HCT116 (cell line): ENCODE measurements around the gene CCDC188. TPM values are rescaled to one million over a fixed set of nuclear protein-coding genes. Genes with fewer than 3 reads are reported as not detected.
A peak's percentile ranks its signal among the peaks of the same experiment; 100 is the strongest.

Experiments
- ATAC-seq: fragments of 200-7000 bp; cut with Tn5 transposase; 2 replicates; pipeline ENCODE4 v1.9.1; 2020; ENCODE audit warnings: mild to moderate bottlenecking, moderate library complexity
- BruUV-seq: library from RNA; stranded (reverse); fragments of 400-500 nt; replicated peaks from 2 replicates; lab custom pipeline; 2021; lab: Mats Ljungman, UMichigan
- CTCF ChIA-PET: fragments of 300-600 bp; sonication (Branson Sonifier 250); formaldehyde crosslinking; loops from one replicate; lab custom pipeline; 2021; ENCODE audit warnings: antibody characterized with exemption; lab: Charles Lee
- POLR2A ChIA-PET: fragments of 300-600, 350-600 bp; sonication (Branson Sonifier 250); formaldehyde crosslinking; loops from one replicate; lab custom pipeline; 2021; ENCODE audit warnings: antibody characterized with exemption; lab: Charles Lee
- RAD21 ChIA-PET, 2 experiments: fragments of 300-600 bp; sonication (Branson Sonifier 250); formaldehyde crosslinking; loops; one replicate each; lab custom pipeline; 2023; ENCODE audit warnings: low total read pairs in 2 of 2; ENCODE audit not compliant: uncharacterized antibody in 2 of 2, unreplicated experiment in 2 of 2, low non-redundant PET in 1 of 2; lab: Charles Lee
- DNase-seq: peaks from one replicate; pipeline ENCODE4 v3.0.0-alpha.2; 2010; ENCODE audit warnings: low read depth, low spot score
- H2AFZ ChIP-seq: fragments of 200-600 bp; shearing (Covaris generic), sonication (generic); 2 replicates; pipeline ENCODE4 v1.6.1; 2017; ENCODE audit warnings: low read depth, mixed run types, mixed read lengths, antibody characterized with exemption, low read length; ENCODE audit not compliant: poor library complexity, severe bottlenecking
- H3K27ac ChIP-seq: 2 replicates; pipeline ENCODE4 v1.5.1; 2012; ENCODE audit warnings: low read depth, low read length
- H3K27me3 ChIP-seq: fragments of 200-600 bp; sonication (generic); 2 replicates; pipeline ENCODE4 v1.6.1; 2016; ENCODE audit warnings: mixed run types, low read length, mixed read lengths; ENCODE audit not compliant: insufficient read depth
- H3K36me3 ChIP-seq, 2 experiments: fragments of 200-500 bp in 1 of 2; fragments of 200-600 bp in 1 of 2; sonication (Bioruptor generic) in 1 of 2; sonication (generic) in 1 of 2; 2 replicates each; pipeline versions ENCODE4 v1.5.1 to v1.6.1; 2014 to 2016; ENCODE audit warnings: low read length in 2 of 2, inconsistent platforms in 1 of 2, mixed read lengths in 1 of 2, mixed run types in 1 of 2; ENCODE audit not compliant: insufficient read depth in 2 of 2, control insufficient read depth in 1 of 2
- H3K4me1 ChIP-seq, 2 experiments: fragments of 200-600 bp in 1 of 2; sonication (generic) in 1 of 2; 2 replicates each; pipeline versions ENCODE4 v1.5.1 to v1.6.1; 2012 to 2017; ENCODE audit warnings: low read length in 2 of 2, inconsistent platforms in 1 of 2, mild to moderate bottlenecking in 1 of 2, mixed read lengths in 1 of 2, mixed run types in 1 of 2, moderate library complexity in 1 of 2; ENCODE audit not compliant: insufficient read depth in 2 of 2, control insufficient read depth in 1 of 2
- H3K4me2 ChIP-seq: fragments of 200-600 bp; sonication (generic); 2 replicates; pipeline ENCODE4 v1.6.1; 2017; ENCODE audit warnings: mixed run types, low read length, mixed read lengths
- H3K4me3 ChIP-seq, 2 experiments: fragments of 200-600 bp in 1 of 2; sonication (generic) in 1 of 2; replicated peaks in 1 of 2; 2 replicates each; pipeline ENCODE4 v1.5.1; 2011 to 2016; ENCODE audit warnings: low read length in 2 of 2, control low read depth in 1 of 2, low read depth in 1 of 2, mild to moderate bottlenecking in 1 of 2, mixed read lengths in 1 of 2, mixed run types in 1 of 2
- H3K79me2 ChIP-seq: fragments of 200-600 bp; sonication (generic); 2 replicates; pipeline ENCODE4 v1.6.1; 2017; ENCODE audit warnings: mild to moderate bottlenecking, mixed run types, low read length, moderate library complexity, mixed read lengths; ENCODE audit not compliant: insufficient read depth
- H3K9ac ChIP-seq: fragments of 200-600 bp; sonication (generic); 2 replicates; pipeline ENCODE4 v1.6.1; 2016; ENCODE audit warnings: low read length, mixed read lengths
- H3K9me2 ChIP-seq: fragments of 200-600 bp; sonication (generic), shearing (Covaris generic); 2 replicates; pipeline ENCODE4 v1.6.1; 2017; ENCODE audit warnings: mixed run types, mild to moderate bottlenecking, moderate library complexity; ENCODE audit not compliant: insufficient read depth
- H3K9me3 ChIP-seq, 2 experiments: fragments of 200-500 bp in 1 of 2; fragments of 200-600 bp in 1 of 2; sonication (Bioruptor generic) in 1 of 2; sonication (generic) in 1 of 2; 2 replicates each; pipeline ENCODE4 v1.6.1; 2014 to 2017; ENCODE audit warnings: low read length in 2 of 2, mixed read lengths in 2 of 2, inconsistent platforms in 1 of 2, low read depth in 1 of 2, mild to moderate bottlenecking in 1 of 2, mixed run types in 1 of 2, moderate library complexity in 1 of 2; ENCODE audit not compliant: control insufficient read depth in 1 of 2, insufficient read depth in 1 of 2
- H4K20me1 ChIP-seq: fragments of 200-600 bp; sonication (generic), shearing (Covaris generic); 2 replicates; pipeline ENCODE4 v1.6.1; 2017; ENCODE audit warnings: mixed run types, mild to moderate bottlenecking, moderate library complexity; ENCODE audit not compliant: insufficient read depth
- CTCF ChIP-seq, 3 experiments: fragments of 200-600 bp in 1 of 3; sonication (generic) in 1 of 3; IDR thresholded peaks in 2 of 3; conservative IDR thresholded peaks in 1 of 3; 2 replicates each; pipeline ENCODE4 v1.5.1; 2012 to 2017; ENCODE audit warnings: low read depth in 2 of 3, low read length in 2 of 3, antibody characterized with exemption in 1 of 3, borderline replicate concordance in 1 of 3, control low read depth in 1 of 3, mild to moderate bottlenecking in 1 of 3, mixed read lengths in 1 of 3, mixed run types in 1 of 3, moderate library complexity in 1 of 3; ENCODE audit not compliant: insufficient read depth in 1 of 3
- ELF1 ChIP-seq: IDR thresholded peaks from 2 replicates; pipeline ENCODE4 v1.6.1; 2012; ENCODE audit warnings: low read depth, borderline replicate concordance
- EZH2phosphoT487 ChIP-seq: fragments of 200-600 bp; IDR thresholded peaks from 2 replicates; pipeline ENCODE4 v1.6.1; 2018; ENCODE audit warnings: antibody characterized with exemption, borderline replicate concordance
- POLR2AphosphoS5 ChIP-seq: IDR thresholded peaks from 2 replicates; pipeline ENCODE4 v1.6.1; 2011; ENCODE audit warnings: mild to moderate bottlenecking, low read depth, low read length, moderate library complexity
- RAD21 ChIP-seq: IDR thresholded peaks from 2 replicates; pipeline ENCODE4 v1.6.1; 2012; ENCODE audit warnings: low read depth, mild to moderate bottlenecking
- SRF ChIP-seq: IDR thresholded peaks from 2 replicates; pipeline ENCODE4 v1.6.1; 2012; ENCODE audit warnings: low read depth
- intact Hi-C: fragments of 100-400 bp; cut with micrococcal nuclease; formaldehyde crosslinking; loops from 2 replicates; pipeline ENCODE4 v1.10.0; 2022
- total RNA-seq: library from RNA; stranded (reverse); gene quantifications from one replicate; pipeline ENCODE4 v1.2.1, GENCODE V29; 2021; ENCODE audit not compliant: unreplicated experiment
- TF ChIP-seq, protein P1 (sequence below): IDR thresholded peaks from 2 replicates; pipeline ENCODE4 v1.6.1; 2012
- TF ChIP-seq, protein P2 (sequence below): IDR thresholded peaks from 2 replicates; pipeline ENCODE4 v1.6.1; 2012

The CCDC188 gene
- total RNA-seq, 1 experiment from 2014 or later: not detected

- Histone ChIP-seq H3K9me2 (no peaks in the 10 kb centered on the region), H3K79me2 (no peaks in the 10 kb centered on the region)
- TF ChIP-seq EZH2phosphoT487 (no peak), SRF (no peak), CTCF (IDR thresholded peaks at IDR 0.05 in 2 of 3, conservative IDR thresholded peaks at IDR 0.05 in 1 of 3; ENCODE audit: borderline replicate concordance in 1 of 3, insufficient read depth in 1 of 3, low read depth in 2 of 3, low read length in 2 of 3) (peak; percentile 31 to 46 (median 36); a peak in 5 of 6 replicates), POLR2AphosphoS5 (no peak), ELF1 (no peak), RAD21 (peak; percentile 39)
- TF ChIP-seq, protein P1, sequence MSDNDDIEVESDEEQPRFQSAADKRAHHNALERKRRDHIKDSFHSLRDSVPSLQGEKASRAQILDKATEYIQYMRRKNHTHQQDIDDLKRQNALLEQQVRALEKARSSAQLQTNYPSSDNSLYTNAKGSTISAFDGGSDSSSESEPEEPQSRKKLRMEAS: no peak
- TF ChIP-seq, protein P2, sequence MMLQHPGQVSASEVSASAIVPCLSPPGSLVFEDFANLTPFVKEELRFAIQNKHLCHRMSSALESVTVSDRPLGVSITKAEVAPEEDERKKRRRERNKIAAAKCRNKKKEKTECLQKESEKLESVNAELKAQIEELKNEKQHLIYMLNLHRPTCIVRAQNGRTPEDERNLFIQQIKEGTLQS: no peak
- TF ChIP-seq, all 23 proteins: peak for 2
- Histone ChIP-seq H3K9me3 (no peaks in the 10 kb centered on the region), H3K4me3 (no peak overlapping the region), H3K4me1 (no peaks in the 10 kb centered on the region), H3K9ac (no peak overlapping the region), H4K20me1 (no peaks in the 10 kb centered on the region), H3K4me2 (no peak overlapping the region), H2AFZ (no peak overlapping the region), H3K27ac (no peak overlapping the region), H3K27me3 (no peaks in the 10 kb centered on the region), H3K36me3 (no peaks in the 10 kb centered on the region)
- intact Hi-C loops: no loop called here
- RAD21 ChIA-PET: no interaction called here
- ATAC-seq (peak; percentile 80), DNase-seq (no peak)
- CTCF ChIA-PET: interaction anchor here (0.5 to 1.1 kb wide), 2 partner anchors 19 to 25 kb away, joined by 3 to 4 read pairs; no protein-coding TSS in a partner anchor
- POLR2A ChIA-PET: no interaction called here
- no TSS peak for BruUV-seq
Measured at GRCh38 chr22:20186183-20186870, 35.5 kb upstream of the CCDC188 start.
